A673 (cell line): Measurements from ENCODE around the gene SLC9C2. TPM values are rescaled to one million over a fixed set of nuclear protein-coding genes. Genes with fewer than 3 reads are reported as not detected.
"Not testable (repeated sequence)": the region's sequence is repeated elsewhere in the genome, so short reads cannot be mapped to it uniquely, and the experiment has no call there.

Source experiments
- BruUV-seq: library from RNA; stranded (reverse); fragments of 400-500 nt; replicated peaks from 2 replicates; lab custom pipeline; 2021; lab: Mats Ljungman, UMichigan
- CTCF ChIA-PET: fragments of 300-600 bp; sonication (Branson Sonifier 250); formaldehyde crosslinking; loops from one replicate; lab custom pipeline; 2022; ENCODE audit warnings: antibody characterized with exemption; lab: Charles Lee
- POLR2A ChIA-PET: fragments of 300-600 bp; sonication (Branson Sonifier 250); formaldehyde crosslinking; loops from one replicate; lab custom pipeline; 2022; ENCODE audit warnings: antibody characterized with exemption; ENCODE audit not compliant: low non-redundant PET; lab: Charles Lee
- DNase-seq: peaks from one replicate; pipeline ENCODE4 v3.0.0-alpha.2; 2015; ENCODE audit warnings: low spot score
- H3K27ac ChIP-seq: fragments of 200-600 bp; sonication (generic); 2 replicates; pipeline ENCODE4 v1.5.1; 2016; ENCODE audit warnings: mixed run types, low read depth, mild to moderate bottlenecking, mixed read lengths, antibody characterized with exemption, low read length; ENCODE audit not compliant: poor library complexity, severe bottlenecking
- H3K27me3 ChIP-seq: fragments of 200-600 bp; sonication (generic); replicated peaks from 2 replicates; pipeline ENCODE4 v1.6.1; 2017; ENCODE audit warnings: mixed run types, low read depth, mild to moderate bottlenecking, mixed read lengths, antibody characterized with exemption, low read length; ENCODE audit not compliant: insufficient read depth, poor library complexity
- H3K36me3 ChIP-seq: fragments of 200-600 bp; sonication (generic); 2 replicates; pipeline ENCODE4 v1.6.1; 2016; ENCODE audit warnings: mixed run types, mild to moderate bottlenecking, mixed read lengths, antibody characterized with exemption, low read length; ENCODE audit not compliant: insufficient read depth, poor library complexity, severe bottlenecking
- H3K4me1 ChIP-seq: fragments of 200-600 bp; sonication (generic); 2 replicates; pipeline ENCODE4 v1.6.1; 2017; ENCODE audit warnings: mixed run types, mild to moderate bottlenecking, mixed read lengths, antibody characterized with exemption, low read length; ENCODE audit not compliant: insufficient read depth, poor library complexity, severe bottlenecking
- H3K4me3 ChIP-seq: fragments of 200-600 bp; sonication (generic); 2 replicates; pipeline ENCODE4 v1.5.1; 2016; ENCODE audit warnings: low read depth, mixed run types, mild to moderate bottlenecking, mixed read lengths, low read length; ENCODE audit not compliant: poor library complexity, severe bottlenecking
- H3K9me3 ChIP-seq: fragments of 200-600 bp; sonication (generic); 2 replicates; pipeline ENCODE4 v1.6.1; 2016; ENCODE audit warnings: mixed run types, low read depth, mild to moderate bottlenecking, mixed read lengths, antibody characterized with exemption, low read length; ENCODE audit not compliant: poor library complexity, severe bottlenecking
- EZH2 ChIP-seq: fragments of 200-600 bp; sonication (generic); IDR thresholded peaks from 2 replicates; pipeline ENCODE4 v1.6.1; 2017; ENCODE audit warnings: borderline replicate concordance, low read depth, mild to moderate bottlenecking, mixed read lengths, antibody characterized with exemption, low read length; ENCODE audit not compliant: poor library complexity, severe bottlenecking
- intact Hi-C: fragments of 100-400 bp; cut with micrococcal nuclease; formaldehyde crosslinking; loops from one replicate; pipeline ENCODE4 v1.10.0; 2022; ENCODE audit not compliant: unreplicated experiment
- total RNA-seq: library from RNA; stranded (reverse); gene quantifications from 2 replicates; pipeline ENCODE4 v1.2.3, GENCODE V29; 2021
- TF ChIP-seq, protein P1 (sequence below): fragments of 300-800, 200-600 bp; sonication (generic); conservative IDR thresholded peaks from 2 replicates; pipeline ENCODE4 v1.5.1; 2017; ENCODE audit warnings: low read depth, mild to moderate bottlenecking, antibody characterized with exemption, low read length, moderate library complexity, mixed read lengths

The SLC9C2 gene
- total RNA-seq, 1 experiment from 2014 or later = not detected

DNA sequence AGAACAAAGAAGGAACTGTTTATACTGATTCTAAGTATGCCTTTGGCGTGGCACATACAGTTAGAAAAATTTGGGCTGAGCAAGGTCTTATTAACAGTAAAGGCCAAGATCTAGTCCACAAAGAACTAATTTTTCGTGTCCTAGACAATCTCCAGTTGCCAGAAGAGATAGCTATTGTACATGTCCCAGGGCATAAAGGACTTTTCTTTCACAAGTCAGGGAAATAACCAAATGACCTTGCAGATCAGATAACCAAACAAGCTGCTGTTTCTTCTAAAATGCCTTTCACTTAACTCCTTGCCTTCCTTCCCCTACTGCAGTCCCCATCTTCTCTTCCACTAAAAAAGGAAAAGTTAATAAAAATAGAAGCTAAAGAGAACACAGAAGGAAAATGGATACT, 36.2 kb upstream of the SLC9C2 start:
- DNase-seq = no peak
- no peak overlapping the region for H3K27ac ChIP-seq
- H3K4me3 ChIP-seq = no peak overlapping the region
- no peaks in the 10 kb centered on the region for H3K4me1 ChIP-seq
- BruUV-seq = no TSS peak
- intact Hi-C loops = no loop called here
- ChIA-PET CTCF (no interaction called here), POLR2A (no interaction called here)
- no peaks in the 10 kb centered on the region for H3K27me3 ChIP-seq
- no peaks in the 10 kb centered on the region for H3K36me3 ChIP-seq
- H3K9me3 ChIP-seq = no peaks in the 10 kb centered on the region
- no peak for TF ChIP-seq EZH2
- TF ChIP-seq, protein P1, sequence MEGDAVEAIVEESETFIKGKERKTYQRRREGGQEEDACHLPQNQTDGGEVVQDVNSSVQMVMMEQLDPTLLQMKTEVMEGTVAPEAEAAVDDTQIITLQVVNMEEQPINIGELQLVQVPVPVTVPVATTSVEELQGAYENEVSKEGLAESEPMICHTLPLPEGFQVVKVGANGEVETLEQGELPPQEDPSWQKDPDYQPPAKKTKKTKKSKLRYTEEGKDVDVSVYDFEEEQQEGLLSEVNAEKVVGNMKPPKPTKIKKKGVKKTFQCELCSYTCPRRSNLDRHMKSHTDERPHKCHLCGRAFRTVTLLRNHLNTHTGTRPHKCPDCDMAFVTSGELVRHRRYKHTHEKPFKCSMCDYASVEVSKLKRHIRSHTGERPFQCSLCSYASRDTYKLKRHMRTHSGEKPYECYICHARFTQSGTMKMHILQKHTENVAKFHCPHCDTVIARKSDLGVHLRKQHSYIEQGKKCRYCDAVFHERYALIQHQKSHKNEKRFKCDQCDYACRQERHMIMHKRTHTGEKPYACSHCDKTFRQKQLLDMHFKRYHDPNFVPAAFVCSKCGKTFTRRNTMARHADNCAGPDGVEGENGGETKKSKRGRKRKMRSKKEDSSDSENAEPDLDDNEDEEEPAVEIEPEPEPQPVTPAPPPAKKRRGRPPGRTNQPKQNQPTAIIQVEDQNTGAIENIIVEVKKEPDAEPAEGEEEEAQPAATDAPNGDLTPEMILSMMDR = no peak

- no peak for TF ChIP-seq EZH2
- TF ChIP-seq, protein P1 = no peak
- Histone ChIP-seq H3K36me3 (no peaks in the 10 kb centered on the region), H3K4me1 (no peaks in the 10 kb centered on the region), H3K27me3 (no peaks in the 10 kb centered on the region), H3K4me3 (no peak overlapping the region), H3K9me3 (no peaks in the 10 kb centered on the region), H3K27ac (no peak overlapping the region)
- BruUV-seq = no TSS peak
- intact Hi-C loops = no loop called here
- DNase-seq = no peak
- ChIA-PET POLR2A (no interaction called here), CTCF (no interaction called here)
These were observed 35.5 kb upstream of the SLC9C2 start for GRCh38 chr1:173638043-173639021.

- POLR2A ChIA-PET, BruUV-seq, intact Hi-C loops, H3K9me3 ChIP-seq, H3K4me1 ChIP-seq, CTCF ChIA-PET, H3K27me3 ChIP-seq, DNase-seq, H3K27ac ChIP-seq, H3K4me3 ChIP-seq, H3K36me3 ChIP-seq: not testable (repeated sequence)
These were observed 34.6 kb upstream of the SLC9C2 start for GRCh38 chr1:173637236-173638042.
